ENCODE data around the gene NPIPB6.

DNA sequence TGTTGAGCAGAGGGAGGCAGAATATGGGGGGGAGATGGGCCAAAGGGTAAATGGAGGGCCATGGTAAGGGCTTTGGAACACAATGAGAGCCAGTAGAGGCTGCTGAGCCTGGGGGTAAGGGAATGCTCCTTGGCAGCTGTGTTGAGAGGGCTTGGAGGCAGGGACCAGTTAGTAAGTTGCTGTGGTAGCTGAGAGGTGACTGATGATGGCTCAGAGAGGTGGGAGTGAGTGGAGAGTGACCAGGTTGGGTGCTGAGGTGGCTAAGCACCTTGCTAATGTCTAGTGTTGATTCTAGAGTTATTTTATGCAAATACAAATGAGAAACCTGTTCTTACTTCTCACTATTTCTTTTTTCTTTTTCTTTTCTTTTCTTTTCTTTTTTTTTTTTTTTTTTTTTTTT is 60.2 kb downstream of the NPIPB6 start:
- TF ChIP-seq, protein P1, sequence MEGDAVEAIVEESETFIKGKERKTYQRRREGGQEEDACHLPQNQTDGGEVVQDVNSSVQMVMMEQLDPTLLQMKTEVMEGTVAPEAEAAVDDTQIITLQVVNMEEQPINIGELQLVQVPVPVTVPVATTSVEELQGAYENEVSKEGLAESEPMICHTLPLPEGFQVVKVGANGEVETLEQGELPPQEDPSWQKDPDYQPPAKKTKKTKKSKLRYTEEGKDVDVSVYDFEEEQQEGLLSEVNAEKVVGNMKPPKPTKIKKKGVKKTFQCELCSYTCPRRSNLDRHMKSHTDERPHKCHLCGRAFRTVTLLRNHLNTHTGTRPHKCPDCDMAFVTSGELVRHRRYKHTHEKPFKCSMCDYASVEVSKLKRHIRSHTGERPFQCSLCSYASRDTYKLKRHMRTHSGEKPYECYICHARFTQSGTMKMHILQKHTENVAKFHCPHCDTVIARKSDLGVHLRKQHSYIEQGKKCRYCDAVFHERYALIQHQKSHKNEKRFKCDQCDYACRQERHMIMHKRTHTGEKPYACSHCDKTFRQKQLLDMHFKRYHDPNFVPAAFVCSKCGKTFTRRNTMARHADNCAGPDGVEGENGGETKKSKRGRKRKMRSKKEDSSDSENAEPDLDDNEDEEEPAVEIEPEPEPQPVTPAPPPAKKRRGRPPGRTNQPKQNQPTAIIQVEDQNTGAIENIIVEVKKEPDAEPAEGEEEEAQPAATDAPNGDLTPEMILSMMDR (IDR thresholded peaks at IDR 0.05) = no peak
- TF ChIP-seq EZH2 (IDR thresholded peaks at IDR 0.05; ENCODE audit: borderline replicate concordance, insufficient read depth, low read depth, low read length, poor library complexity, severe bottlenecking) = no peak

All from B cell (primary cell).